ENCODE data around the gene CCM2L.

DNA sequence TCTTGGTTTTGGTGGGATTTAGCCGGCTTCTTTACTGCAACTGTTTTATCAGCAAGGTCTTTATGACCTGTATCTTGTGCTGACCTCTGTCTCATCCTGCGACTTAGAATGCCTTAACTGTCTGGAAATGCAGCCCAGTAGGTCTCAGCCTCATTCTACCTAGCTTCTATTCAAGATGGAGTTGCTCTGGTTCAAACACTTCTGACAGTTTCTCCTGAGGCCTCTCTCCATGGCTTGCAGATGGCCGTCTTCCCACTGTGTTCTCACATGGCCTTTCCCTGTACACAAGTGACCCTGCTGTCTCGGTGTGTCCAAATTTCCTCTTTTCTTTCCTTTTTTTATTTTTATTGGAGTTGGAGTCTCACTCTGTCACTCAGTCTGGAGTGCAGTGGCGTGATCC is 4.2 kb upstream of the CCM2L start:
- no peak for TF ChIP-seq ARID2 (IDR thresholded peaks at IDR 0.05)
- TF ChIP-seq, protein P1, sequence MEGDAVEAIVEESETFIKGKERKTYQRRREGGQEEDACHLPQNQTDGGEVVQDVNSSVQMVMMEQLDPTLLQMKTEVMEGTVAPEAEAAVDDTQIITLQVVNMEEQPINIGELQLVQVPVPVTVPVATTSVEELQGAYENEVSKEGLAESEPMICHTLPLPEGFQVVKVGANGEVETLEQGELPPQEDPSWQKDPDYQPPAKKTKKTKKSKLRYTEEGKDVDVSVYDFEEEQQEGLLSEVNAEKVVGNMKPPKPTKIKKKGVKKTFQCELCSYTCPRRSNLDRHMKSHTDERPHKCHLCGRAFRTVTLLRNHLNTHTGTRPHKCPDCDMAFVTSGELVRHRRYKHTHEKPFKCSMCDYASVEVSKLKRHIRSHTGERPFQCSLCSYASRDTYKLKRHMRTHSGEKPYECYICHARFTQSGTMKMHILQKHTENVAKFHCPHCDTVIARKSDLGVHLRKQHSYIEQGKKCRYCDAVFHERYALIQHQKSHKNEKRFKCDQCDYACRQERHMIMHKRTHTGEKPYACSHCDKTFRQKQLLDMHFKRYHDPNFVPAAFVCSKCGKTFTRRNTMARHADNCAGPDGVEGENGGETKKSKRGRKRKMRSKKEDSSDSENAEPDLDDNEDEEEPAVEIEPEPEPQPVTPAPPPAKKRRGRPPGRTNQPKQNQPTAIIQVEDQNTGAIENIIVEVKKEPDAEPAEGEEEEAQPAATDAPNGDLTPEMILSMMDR (IDR thresholded peaks at IDR 0.05 in 2 of 3, conservative IDR thresholded peaks at IDR 0.05 in 1 of 3; ENCODE audit: insufficient read depth in 2 of 3, low read depth in 1 of 3, low read length in 3 of 3) = no peak
- no peak for TF ChIP-seq ZNF12 (CRISPR knock-in tag; IDR thresholded peaks at IDR 0.05)
- TF ChIP-seq, protein P2, sequence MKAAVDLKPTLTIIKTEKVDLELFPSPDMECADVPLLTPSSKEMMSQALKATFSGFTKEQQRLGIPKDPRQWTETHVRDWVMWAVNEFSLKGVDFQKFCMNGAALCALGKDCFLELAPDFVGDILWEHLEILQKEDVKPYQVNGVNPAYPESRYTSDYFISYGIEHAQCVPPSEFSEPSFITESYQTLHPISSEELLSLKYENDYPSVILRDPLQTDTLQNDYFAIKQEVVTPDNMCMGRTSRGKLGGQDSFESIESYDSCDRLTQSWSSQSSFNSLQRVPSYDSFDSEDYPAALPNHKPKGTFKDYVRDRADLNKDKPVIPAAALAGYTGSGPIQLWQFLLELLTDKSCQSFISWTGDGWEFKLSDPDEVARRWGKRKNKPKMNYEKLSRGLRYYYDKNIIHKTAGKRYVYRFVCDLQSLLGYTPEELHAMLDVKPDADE (conservative IDR thresholded peaks at IDR 0.05; ENCODE audit: control insufficient read depth, low read depth, low read length) = no peak
- no peak for TF ChIP-seq POLR2A (conservative IDR thresholded peaks at IDR 0.05)
- TF ChIP-seq MTA3 (IDR thresholded peaks at IDR 0.05; ENCODE audit: borderline replicate concordance) = no peak
- TF ChIP-seq ZNF311 (CRISPR knock-in tag; IDR thresholded peaks at IDR 0.05) = peak; percentile 56; the same call in 1 of the 2 replicates
- TF ChIP-seq ZNF707 (CRISPR knock-in tag; conservative IDR thresholded peaks at IDR 0.05) = no peak
- TF ChIP-seq ATF1 (CRISPR knock-in tag; IDR thresholded peaks at IDR 0.05) = no peak
- no peak for TF ChIP-seq ATF1 (tag; IDR thresholded peaks at IDR 0.05)
- TF ChIP-seq CBX1 (IDR thresholded peaks at IDR 0.05; ENCODE audit: low read depth) = no peak
- TF ChIP-seq JUN (IDR thresholded peaks at IDR 0.05; ENCODE audit: borderline replicate concordance, low read depth, low read length) = no peak
- TF ChIP-seq JUN (CRISPR knock-in tag; IDR thresholded peaks at IDR 0.05; ENCODE audit: borderline replicate concordance) = no peak
- no peak for TF ChIP-seq GABPB1 (CRISPR knock-in tag; IDR thresholded peaks at IDR 0.05)

Data from K562 (cell line).